Peyer's patch (tissue), 4 donors: ENCODE data around the gene DOCK10.

Source experiments
- CTCF ChIP-seq, 6 experiments: fragments of 450-650 bp in 4 of 6; fragments of 200-600 bp in 2 of 6; sonication (generic) in 1 of 6; IDR thresholded peaks; one replicate each; pipeline ENCODE4 v1.5.1; 2017 to 2019; ENCODE audit warnings: antibody characterized with exemption in 6 of 6, mild to moderate bottlenecking in 3 of 6, moderate library complexity in 1 of 6
- POLR2A ChIP-seq, 2 donors: fragments of 450-650 bp; IDR thresholded peaks; one replicate each; pipeline ENCODE4 v1.5.1; 2017; ENCODE audit warnings: antibody characterized with exemption in 2 of 2, mild to moderate bottlenecking in 2 of 2, moderate library complexity in 2 of 2

DNA sequence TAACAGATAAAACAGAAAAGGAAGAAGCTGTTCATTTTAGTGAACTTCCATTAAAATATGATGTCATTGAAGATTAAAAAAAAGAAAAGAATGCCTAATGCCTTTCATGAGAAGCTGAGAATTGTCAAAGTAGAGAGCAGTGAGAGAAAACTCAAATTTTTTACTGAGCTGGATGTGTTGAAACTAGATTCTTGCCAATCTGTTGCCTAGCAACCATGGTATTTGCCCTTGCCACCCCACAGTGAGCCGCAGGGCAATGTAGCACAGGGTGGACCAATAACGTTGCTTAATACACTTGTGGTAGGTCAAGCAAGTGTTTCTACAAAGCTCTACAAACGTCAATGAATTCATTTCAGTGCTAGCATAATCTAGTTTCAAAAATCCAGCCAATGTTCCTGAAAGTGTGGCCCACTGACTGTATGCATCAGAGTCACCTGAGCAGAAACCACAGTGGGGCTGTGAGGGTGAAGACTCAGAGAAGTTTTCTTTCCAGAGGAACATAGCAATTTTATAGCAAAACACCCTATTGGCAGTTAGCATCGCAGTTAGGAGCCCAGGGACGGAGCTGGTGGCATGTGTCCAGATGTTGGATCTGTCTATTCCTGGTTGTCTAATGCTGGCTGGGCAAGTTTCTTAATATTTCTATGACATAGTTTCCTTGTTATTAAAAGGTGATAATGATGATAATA lies 132.2 kb downstream of the DOCK10 start:
- TF ChIP-seq CTCF (IDR thresholded peaks at IDR 0.05) (no peak), POLR2A (IDR thresholded peaks at IDR 0.05) (no peak)
